Measurements from ENCODE around the gene CSRNP3. TPM values are rescaled to one million over a fixed set of nuclear protein-coding genes. Genes with fewer than 3 reads are reported as not detected.
"Not testable (repeated sequence)": the region's sequence is repeated elsewhere in the genome, so short reads cannot be mapped to it uniquely, and the experiment has no call there.

Gene CSRNP3
- total and polyA plus RNA-seq, 10 donors: 0.30 to 7.4 (median 3.4) TPM

GRCh38 chr2:165665614-165666013 is 196.1 kb downstream of the CSRNP3 start:
- H3K36me3 ChIP-seq: no peaks in the 10 kb centered on the region
- no peaks in the 10 kb centered on the region for H3K9me3 ChIP-seq
- H3K27me3 ChIP-seq (replicated peaks in 1 of 7): no peaks in the 10 kb centered on the region
- no peak overlapping the region for H3K27ac ChIP-seq
- intact Hi-C loops (cut with DNase I; ENCODE audit: low total_unique reads): no loop called here
- H3K4me3 ChIP-seq: no peak overlapping the region
- 44 to 95% (median 68%) methylated on average over 2 of the region's 2 CpGs for WGBS, 5 donors
- TF ChIP-seq POLR2A (IDR thresholded peaks at IDR 0.05): no peak
- TF ChIP-seq POLR2AphosphoS5 (IDR thresholded peaks at IDR 0.05): no peak
- TF ChIP-seq, protein P1, sequence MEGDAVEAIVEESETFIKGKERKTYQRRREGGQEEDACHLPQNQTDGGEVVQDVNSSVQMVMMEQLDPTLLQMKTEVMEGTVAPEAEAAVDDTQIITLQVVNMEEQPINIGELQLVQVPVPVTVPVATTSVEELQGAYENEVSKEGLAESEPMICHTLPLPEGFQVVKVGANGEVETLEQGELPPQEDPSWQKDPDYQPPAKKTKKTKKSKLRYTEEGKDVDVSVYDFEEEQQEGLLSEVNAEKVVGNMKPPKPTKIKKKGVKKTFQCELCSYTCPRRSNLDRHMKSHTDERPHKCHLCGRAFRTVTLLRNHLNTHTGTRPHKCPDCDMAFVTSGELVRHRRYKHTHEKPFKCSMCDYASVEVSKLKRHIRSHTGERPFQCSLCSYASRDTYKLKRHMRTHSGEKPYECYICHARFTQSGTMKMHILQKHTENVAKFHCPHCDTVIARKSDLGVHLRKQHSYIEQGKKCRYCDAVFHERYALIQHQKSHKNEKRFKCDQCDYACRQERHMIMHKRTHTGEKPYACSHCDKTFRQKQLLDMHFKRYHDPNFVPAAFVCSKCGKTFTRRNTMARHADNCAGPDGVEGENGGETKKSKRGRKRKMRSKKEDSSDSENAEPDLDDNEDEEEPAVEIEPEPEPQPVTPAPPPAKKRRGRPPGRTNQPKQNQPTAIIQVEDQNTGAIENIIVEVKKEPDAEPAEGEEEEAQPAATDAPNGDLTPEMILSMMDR (IDR thresholded peaks at IDR 0.05 in 8 of 11, conservative IDR thresholded peaks at IDR 0.05 in 3 of 11): no peak
- no peaks in the 10 kb centered on the region for H3K4me1 ChIP-seq
- no peak for DNase-seq

DNA sequence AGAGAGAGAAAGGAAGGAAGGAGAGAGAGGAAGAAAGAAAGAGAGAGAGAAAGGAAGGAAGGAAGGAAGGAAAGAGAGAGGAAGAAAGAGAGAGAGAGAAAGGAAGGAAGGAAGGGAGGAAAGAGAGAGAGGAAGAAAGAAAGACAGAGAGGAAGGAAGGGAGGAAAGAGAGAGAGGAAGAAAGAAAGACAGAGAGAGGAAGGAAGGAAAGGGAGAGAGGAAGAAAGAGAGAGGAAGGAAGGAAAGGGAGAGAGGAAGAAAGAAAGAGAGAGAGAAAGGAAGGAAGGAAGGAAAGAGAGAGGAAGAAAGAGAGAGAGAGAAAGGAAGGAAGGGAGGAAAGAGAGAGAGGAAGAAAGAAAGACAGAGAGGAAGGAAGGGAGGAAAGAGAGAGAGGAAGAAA is 196.6 kb downstream of the CSRNP3 start:
- H3K9me3 ChIP-seq; intact Hi-C loops (cut with DNase I; ENCODE audit: low total_unique reads); H3K27me3 ChIP-seq (replicated peaks in 1 of 7); H3K27ac ChIP-seq; H3K4me1 ChIP-seq; DNase-seq; H3K36me3 ChIP-seq; H3K4me3 ChIP-seq: not testable (repeated sequence)

DNA sequence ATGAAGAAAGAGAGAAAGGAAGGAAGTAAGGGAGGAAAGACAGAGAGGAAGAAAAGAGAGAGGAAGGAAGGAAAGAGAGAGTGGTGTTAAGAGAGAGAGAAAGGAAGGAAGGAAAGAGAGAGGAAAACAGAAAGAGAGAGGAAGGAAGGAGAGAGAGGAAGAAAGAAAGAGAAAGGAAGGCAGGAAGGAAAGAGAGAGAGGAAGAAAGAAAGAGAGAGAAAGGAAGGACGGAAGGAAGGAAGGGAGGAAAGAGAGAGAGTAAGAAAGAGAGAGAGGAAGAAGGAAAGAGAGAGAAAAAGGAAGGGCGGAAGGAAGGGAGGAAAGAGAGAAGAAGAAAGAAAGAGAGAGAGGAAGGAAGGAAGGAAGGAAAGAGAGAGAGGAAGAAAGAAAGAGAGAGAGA is 197.1 kb downstream of the CSRNP3 start:
- Histone ChIP-seq H3K36me3 (no peaks in the 10 kb centered on the region), H3K27me3 (replicated peaks in 1 of 7) (no peaks in the 10 kb centered on the region), H3K4me3 (no peak overlapping the region), H3K27ac (no peak overlapping the region), H3K9me3 (peaks cover 0 to 6% (median 0%) of the 10 kb centered on the region in 8 donors), H3K4me1 (no peaks in the 10 kb centered on the region)
- intact Hi-C loops (cut with DNase I; ENCODE audit: low total_unique reads): no loop called here
- DNase-seq: no peak
- WGBS, 5 donors: 88 to 99% (median 91%) methylated on average over 2 of the region's 2 CpGs
- TF ChIP-seq, protein P1 (IDR thresholded peaks at IDR 0.05 in 8 of 11, conservative IDR thresholded peaks at IDR 0.05 in 3 of 11): no peak
- TF ChIP-seq POLR2A (IDR thresholded peaks at IDR 0.05) (no peak), POLR2AphosphoS5 (IDR thresholded peaks at IDR 0.05) (no peak)

DNA sequence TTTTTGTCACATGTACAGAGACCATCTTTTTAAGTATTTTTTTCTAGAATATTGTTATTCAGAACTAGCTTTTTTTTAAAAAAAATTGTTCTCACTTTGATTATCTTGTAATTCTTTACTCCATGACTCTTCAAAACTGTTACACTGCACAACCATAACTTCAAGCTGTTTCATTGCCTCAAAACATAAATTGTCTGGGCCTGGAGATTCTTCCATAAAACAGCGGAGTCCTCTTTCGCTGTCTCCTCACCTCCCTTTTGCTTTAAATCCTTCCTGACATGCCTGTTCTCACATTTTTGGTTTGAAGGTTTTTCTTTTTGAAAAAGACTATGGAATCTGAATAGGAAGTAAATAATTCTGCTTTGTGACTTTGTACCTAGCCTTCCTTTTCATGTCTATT is 197.9 kb downstream of the CSRNP3 start:
- H3K4me3 ChIP-seq: no peak overlapping the region
- H3K36me3 ChIP-seq: no peaks in the 10 kb centered on the region
- DNase-seq: no peak
- H3K27ac ChIP-seq: no peak overlapping the region
- intact Hi-C loops (cut with DNase I; ENCODE audit: low total_unique reads): no loop called here
- no peaks in the 10 kb centered on the region for H3K4me1 ChIP-seq
- TF ChIP-seq POLR2A (IDR thresholded peaks at IDR 0.05) (no peak), POLR2AphosphoS5 (IDR thresholded peaks at IDR 0.05) (no peak)
- TF ChIP-seq, protein P1 (IDR thresholded peaks at IDR 0.05 in 8 of 11, conservative IDR thresholded peaks at IDR 0.05 in 3 of 11): no peak
- no peaks in the 10 kb centered on the region for H3K27me3 ChIP-seq (replicated peaks in 1 of 7)
- 47 to 81% (median 49%) methylated on average over 2 of the region's 2 CpGs for WGBS, 5 donors
- peaks cover 0 to 7% (median 0%) of the 10 kb centered on the region in 8 donors for H3K9me3 ChIP-seq

DNA sequence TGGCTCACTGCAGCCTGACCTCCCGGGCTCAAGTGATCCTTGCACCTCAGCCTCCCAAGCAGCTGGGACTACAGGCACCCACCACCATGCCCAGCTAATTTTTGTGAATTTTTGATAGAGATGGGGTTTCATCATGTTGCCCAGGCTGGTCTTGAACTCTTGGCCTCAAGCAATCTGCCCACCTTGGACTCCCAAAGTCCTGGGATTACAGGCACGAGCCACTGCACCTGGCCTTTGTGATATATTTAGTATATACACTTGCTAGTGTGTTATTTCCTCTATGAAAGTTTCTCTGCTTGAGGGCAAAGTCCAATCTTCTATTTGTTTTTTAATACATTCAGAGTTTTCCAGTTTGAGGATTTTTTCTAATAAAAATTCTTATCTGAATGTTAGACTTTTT is 205.3 kb downstream of the CSRNP3 start:
- no peaks in the 10 kb centered on the region for H3K4me1 ChIP-seq
- TF ChIP-seq POLR2AphosphoS5 (IDR thresholded peaks at IDR 0.05) (no peak), POLR2A (IDR thresholded peaks at IDR 0.05) (no peak)
- TF ChIP-seq, protein P1 (IDR thresholded peaks at IDR 0.05 in 8 of 11, conservative IDR thresholded peaks at IDR 0.05 in 3 of 11): no peak
- no peaks in the 10 kb centered on the region for H3K27me3 ChIP-seq (replicated peaks in 1 of 7)
- no peak overlapping the region for H3K4me3 ChIP-seq
- peaks cover 0 to 10% (median 0%) of the 10 kb centered on the region in 8 donors for H3K9me3 ChIP-seq
- DNase-seq: no peak
- 77 to 88% (median 83%) methylated on average over 2 of the region's 2 CpGs for WGBS, 5 donors
- intact Hi-C loops (cut with DNase I; ENCODE audit: low total_unique reads): no loop called here
- no peak overlapping the region for H3K27ac ChIP-seq
- peaks cover 0 to 15% (median 0%) of the 10 kb centered on the region in 6 donors for H3K36me3 ChIP-seq

All from spleen (tissue), 11 donors.